ENCODE data around the gene PIK3C3.

- TF ChIP-seq CTCF (IDR thresholded peaks at IDR 0.05; ENCODE audit: low read length) (peak; percentile 79), EZH2 (IDR thresholded peaks at IDR 0.05; ENCODE audit: borderline replicate concordance, low read length) (no peak)
Observed at GRCh38 chr18:42028247-42028832, 73.3 kb downstream of the PIK3C3 start.
